Adipocyte (in vitro differentiated cells): ENCODE measurements around the gene POM121C.
"Not testable (repeated sequence)": the region's sequence is repeated elsewhere in the genome, so short reads cannot be mapped to it uniquely, and the experiment has no call there.

Experiments
- DNase-seq: peaks from one replicate; pipeline ENCODE4 v3.0.0-alpha.2; 2015; ENCODE audit warnings: low read depth
- H3K27me3 ChIP-seq: replicated peaks from 2 replicates; pipeline ENCODE4 v1.7.0; 2013; ENCODE audit warnings: mild to moderate bottlenecking, low read length, moderate library complexity; ENCODE audit not compliant: control insufficient read depth, insufficient read depth
- H3K36me3 ChIP-seq: 2 replicates; pipeline ENCODE4 v1.7.0; 2013; ENCODE audit warnings: low read length, mild to moderate bottlenecking, moderate library complexity; ENCODE audit not compliant: control insufficient read depth, insufficient read depth, severe bottlenecking
- H3K4me1 ChIP-seq: 2 replicates; pipeline ENCODE4 v1.7.0; 2013; ENCODE audit warnings: mild to moderate bottlenecking, low read length, moderate library complexity; ENCODE audit not compliant: control insufficient read depth, insufficient read depth
- H3K4me3 ChIP-seq: 2 replicates; pipeline ENCODE4 v1.7.0; 2013; ENCODE audit warnings: mild to moderate bottlenecking, low read length, moderate library complexity
- H3K9ac ChIP-seq: 2 replicates; pipeline ENCODE4 v1.7.0; 2013; ENCODE audit warnings: mild to moderate bottlenecking, low read length, moderate library complexity
- H3K9me3 ChIP-seq: 2 replicates; pipeline ENCODE4 v1.7.0; 2013; ENCODE audit warnings: mild to moderate bottlenecking, low read length, moderate library complexity; ENCODE audit not compliant: control insufficient read depth

The POM121C gene

DNA sequence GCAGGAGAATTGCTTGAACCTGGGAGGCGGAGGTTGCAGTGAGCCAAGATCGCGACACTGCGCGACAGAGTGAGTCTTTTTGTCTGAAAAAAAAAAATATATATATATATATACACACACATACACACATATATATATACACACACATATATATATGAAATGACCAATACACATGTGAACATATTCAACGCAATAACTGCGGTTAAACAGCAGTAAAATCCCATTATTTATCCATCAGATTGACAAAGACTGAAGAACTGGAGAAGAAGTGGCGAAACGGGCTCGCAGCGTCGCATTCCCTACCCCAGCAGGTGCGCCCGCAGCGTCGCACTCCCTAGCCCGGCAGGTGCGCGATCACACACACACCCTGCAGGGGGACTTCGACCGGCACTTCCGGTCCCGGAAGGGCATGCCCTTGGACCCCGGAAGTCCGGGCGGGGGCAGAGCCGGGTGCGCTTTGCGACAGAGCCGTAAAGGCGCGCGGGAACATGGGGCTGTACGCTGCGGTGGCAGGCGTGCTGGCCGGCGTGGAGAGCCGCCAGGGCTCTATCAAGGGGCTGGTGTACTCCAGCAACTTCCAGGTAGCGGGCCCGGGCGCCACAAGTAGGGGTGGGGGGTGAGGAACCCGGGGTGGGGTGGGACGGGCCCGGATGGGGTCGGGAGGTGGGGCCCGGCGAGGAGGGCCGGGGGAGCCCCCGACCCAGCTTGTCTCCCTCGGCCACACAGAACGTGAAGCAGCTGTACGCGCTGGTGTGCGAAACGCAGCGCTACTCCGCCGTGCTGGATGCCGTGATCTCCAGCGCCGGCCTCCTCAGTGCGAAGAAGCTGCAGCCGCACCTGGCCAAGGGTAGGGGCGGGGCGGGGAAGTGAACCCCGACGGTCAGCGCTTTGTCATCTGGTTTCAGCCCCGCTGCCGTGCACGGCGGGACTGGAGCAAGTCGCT lies 75.9 kb downstream of the POM121C start:
- H3K9me3 ChIP-seq, H3K4me3 ChIP-seq, H3K9ac ChIP-seq, H3K36me3 ChIP-seq, H3K4me1 ChIP-seq, H3K27me3 ChIP-seq, DNase-seq: not testable (repeated sequence)

DNA sequence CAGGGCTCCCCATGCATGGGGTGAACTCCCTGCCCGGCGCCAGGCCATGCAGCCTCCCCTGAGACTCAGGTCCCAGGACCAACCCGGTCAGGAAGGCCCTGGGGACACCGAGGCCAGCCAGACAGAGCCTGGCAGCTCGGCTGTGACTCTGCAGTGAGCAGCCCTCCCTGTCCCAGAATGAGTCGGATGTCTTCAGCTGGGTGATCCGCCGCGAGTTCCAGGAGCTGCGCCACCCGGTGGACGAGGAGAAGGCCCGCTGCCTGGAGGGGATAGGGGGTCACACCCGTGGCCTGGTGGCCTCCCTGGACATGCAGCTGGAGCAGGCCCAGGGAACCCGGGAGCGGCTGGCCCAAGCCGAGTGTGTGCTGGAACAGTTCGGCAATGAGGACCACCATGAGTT lies 81.4 kb downstream of the POM121C start:
- not testable (repeated sequence) for H3K27me3 ChIP-seq, H3K36me3 ChIP-seq, DNase-seq, H3K4me1 ChIP-seq, H3K4me3 ChIP-seq, H3K9ac ChIP-seq, H3K9me3 ChIP-seq

DNA sequence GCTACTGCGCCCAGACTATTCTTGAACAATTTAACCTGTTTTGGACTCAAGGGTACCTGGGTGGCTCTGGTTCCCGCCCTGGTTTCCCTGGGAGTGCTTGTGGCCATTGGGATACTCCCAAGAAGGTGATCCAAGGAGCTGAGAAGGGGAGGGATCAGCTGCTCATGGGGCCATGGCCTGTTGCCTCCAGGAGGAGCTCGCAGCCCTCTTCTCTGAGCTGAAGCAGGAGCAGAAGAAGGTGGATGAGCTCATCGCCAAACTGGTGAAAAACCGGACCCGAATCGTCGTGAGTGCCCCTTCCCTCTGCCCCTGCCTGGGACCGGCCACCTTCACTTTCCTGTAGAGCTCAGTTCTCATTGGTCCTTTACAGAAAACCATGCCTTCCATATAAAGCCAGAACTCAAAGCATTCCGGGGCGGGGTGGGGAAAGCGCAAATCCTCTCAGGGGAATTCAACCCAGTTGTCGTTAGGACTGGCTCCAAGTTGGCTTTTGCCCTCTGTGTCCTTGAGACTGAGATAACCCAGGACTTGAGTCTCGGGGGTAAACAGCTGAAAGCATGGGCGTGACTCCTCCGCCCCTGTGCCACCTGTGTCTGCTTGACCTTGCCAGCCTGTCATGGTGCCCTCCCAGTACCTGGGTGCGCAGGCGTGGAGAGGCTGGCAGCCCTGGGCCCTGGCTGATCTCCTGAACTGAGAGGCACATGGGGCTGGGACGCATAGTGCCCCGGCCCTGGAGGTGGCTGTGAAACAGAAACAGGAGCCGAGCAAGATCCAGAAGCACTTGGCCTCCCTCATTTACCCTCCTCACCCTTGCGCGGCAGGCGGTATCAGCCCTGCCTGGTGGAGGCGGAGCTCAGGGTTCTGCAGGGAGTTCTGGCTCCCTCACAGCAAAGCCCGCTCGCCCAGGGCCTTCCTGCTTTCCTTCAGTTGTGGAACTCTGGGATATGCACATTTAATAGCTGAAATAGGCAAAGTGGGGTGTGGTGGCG lies 82.3 kb downstream of the POM121C start:
- H3K4me3 ChIP-seq, H3K36me3 ChIP-seq, H3K4me1 ChIP-seq, H3K27me3 ChIP-seq, DNase-seq, H3K9ac ChIP-seq, H3K9me3 ChIP-seq: not testable (repeated sequence)

DNA sequence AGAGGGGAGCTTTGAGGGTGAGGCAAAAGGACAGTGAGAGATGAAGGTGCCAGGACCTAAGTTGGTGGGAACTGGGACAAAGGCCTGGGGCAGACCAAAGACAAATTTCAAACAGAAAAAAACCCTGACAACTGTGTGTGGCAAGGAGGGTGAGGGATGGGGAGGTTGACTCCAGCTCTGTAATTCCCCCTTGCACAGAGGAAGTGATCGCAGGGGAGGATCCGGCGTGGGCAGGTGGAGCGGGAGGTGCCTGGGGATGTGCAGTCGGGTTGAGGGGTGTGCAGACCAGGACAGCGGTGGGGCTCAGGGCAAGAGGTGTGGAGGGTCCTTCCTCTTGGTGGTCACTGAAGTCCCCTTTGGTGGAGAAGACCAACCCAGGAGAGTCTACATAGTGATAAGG lies 85.5 kb downstream of the POM121C start:
- not testable (repeated sequence) for H3K4me3 ChIP-seq, H3K4me1 ChIP-seq, H3K9ac ChIP-seq, H3K9me3 ChIP-seq, H3K36me3 ChIP-seq, DNase-seq, H3K27me3 ChIP-seq

DNA sequence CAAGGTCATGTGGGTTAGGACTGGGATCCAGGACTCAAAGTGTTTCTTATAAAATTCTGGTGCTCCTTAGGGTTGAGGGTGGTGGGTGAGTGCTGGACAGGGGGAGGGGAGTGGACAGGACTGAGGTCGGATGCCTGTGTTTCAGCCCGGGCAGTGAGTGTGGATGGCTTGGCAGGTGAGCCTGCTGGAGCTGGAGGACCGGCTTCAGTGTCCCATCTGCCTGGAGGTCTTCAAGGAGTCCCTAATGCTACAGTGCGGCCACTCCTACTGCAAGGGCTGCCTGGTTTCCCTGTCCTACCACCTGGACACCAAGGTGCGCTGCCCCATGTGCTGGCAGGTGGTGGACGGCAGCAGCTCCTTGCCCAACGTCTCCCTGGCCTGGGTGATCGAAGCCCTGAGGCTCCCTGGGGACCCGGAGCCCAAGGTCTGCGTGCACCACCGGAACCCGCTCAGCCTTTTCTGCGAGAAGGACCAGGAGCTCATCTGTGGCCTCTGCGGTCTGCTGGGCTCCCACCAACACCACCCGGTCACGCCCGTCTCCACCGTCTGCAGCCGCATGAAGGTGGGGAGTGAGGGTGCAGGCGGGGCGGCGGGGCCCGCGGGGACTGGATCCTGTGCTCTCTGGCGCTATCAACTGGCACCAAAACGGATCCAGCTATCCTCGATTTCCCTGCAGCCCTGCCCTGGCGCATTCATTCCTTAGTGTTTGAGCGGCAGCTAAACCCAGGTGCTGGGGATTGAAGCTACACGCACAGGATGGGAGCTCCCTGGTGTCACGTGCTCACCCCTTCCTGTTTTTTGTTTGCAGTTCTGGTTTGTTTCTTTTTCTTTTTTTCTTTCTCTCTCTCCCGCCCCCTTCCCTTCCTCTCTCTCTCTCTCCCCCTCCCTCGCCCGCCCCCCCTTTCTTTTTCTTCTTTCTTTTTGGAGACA lies 87.1 kb downstream of the POM121C start:
- not testable (repeated sequence) for H3K9me3 ChIP-seq, H3K27me3 ChIP-seq, DNase-seq, H3K4me1 ChIP-seq, H3K36me3 ChIP-seq, H3K9ac ChIP-seq, H3K4me3 ChIP-seq

DNA sequence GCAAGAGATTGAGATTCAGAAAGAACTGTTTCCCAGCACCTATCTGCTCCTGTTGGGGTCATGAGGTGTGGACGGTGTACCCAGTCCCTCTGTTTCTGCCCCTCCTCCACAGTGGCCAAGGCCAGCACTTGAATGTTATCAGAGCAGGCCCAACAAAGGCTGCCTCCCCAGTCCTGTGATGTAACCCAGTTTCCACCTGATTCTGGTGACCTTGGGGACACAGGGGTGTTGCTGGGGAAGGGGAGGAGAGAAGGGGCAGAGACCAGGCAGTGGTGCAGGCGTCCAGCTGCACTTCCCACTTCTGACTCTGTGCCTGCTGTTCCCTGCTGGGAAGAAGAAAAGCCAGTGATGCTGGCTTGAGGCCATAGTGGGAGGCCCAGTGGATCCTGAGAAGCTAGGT lies 88.2 kb downstream of the POM121C start:
- not testable (repeated sequence) for H3K9me3 ChIP-seq, H3K4me3 ChIP-seq, DNase-seq, H3K36me3 ChIP-seq, H3K4me1 ChIP-seq, H3K27me3 ChIP-seq, H3K9ac ChIP-seq

DNA sequence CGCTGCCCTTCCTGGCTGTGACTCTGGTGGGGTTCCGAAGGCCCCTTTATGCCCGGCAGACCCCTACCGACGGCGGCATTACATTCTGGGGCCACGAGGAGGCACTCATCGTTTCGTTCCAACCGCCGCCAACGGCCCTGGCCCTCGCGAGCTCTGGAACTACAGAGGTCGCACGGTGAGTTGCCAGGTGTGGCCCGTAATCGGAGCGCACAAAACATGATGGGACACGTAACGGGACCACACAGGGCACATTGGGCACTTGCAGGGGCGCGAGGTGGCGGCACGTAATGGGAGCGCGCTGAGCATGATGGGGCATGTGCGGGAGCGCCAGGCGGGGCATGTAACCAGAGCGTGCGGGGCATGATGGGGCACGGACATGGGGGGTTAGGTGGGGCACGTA lies 90.8 kb downstream of the POM121C start, which contains the start of gene TRIM73:
Gene TRIM73, plus strand, starts transcription at position 301 of the 400 bp plus-strand sequence. CDS start 3,305 bp downstream, outside the sequence.
- not testable (repeated sequence) for DNase-seq

DNA sequence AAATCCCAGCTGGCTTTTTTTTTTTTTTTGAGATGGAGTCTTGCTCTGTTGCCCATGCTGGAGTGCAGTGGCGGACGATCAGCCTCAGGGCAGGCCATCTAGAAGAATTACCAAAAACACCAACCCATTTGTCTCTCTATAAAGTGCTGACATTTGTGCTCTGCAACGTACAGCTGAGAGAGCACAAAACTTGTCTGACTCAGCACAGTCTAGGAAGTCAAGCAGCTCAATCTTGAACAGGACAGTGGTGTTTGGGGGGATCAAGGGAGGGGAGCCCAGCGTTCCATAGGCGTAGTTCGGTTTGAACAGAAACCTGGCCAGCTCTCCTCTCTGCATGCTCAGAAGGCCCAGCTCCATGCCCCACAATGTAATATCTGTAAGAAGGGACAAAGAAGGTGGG lies 92.9 kb downstream of the POM121C start:
- not testable (repeated sequence) for H3K27me3 ChIP-seq, H3K36me3 ChIP-seq, H3K4me1 ChIP-seq, H3K9ac ChIP-seq, H3K4me3 ChIP-seq, DNase-seq, H3K9me3 ChIP-seq

More for the DNA sequence above, 90.8 kb downstream of the POM121C start, which contains the start of gene TRIM73:
- H3K4me1 ChIP-seq, H3K27me3 ChIP-seq, H3K9me3 ChIP-seq, H3K4me3 ChIP-seq, H3K36me3 ChIP-seq, H3K9ac ChIP-seq: not testable (repeated sequence)

DNA sequence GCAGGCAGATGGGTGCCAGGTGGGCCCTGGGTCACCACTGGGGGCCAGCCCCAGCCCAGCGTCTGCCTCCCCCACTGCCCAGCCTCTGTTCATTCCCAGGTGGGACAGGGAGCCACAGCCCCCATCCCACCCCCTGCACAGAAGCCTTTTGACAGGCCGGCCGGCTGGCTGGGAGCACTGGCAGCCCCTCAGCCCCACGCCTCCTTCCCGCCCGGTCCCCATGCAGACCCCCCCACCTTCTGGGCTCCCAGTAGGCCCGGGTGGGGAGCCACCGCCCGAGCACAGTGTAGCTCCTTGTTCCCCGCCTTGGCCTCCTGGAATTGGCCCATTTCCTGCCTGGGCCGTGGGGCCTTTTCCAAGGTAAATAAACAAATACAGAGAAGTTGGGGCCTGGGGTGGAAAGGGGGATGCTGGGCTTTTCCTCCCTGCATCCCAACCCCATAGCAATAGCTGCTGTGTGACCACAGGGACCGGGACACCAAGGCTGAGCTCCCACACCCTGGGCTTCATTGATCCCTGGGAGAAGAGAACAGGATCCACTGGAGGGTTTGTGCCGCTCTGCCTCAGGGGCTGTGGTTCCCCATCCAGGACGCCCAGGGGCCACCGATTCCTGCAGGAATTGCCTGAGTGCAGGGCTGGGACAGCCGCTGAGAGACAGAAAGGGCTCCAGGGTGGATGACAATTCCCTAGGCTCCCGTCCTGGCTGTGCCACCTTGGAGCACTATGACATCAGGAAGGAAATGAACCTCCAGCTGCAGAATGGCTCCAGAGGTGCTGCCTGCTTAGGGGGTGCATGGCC lies 111.4 kb downstream of the POM121C start:
- H3K9me3 ChIP-seq, H3K4me1 ChIP-seq, H3K9ac ChIP-seq, DNase-seq, H3K4me3 ChIP-seq, H3K27me3 ChIP-seq, H3K36me3 ChIP-seq: not testable (repeated sequence)

DNA sequence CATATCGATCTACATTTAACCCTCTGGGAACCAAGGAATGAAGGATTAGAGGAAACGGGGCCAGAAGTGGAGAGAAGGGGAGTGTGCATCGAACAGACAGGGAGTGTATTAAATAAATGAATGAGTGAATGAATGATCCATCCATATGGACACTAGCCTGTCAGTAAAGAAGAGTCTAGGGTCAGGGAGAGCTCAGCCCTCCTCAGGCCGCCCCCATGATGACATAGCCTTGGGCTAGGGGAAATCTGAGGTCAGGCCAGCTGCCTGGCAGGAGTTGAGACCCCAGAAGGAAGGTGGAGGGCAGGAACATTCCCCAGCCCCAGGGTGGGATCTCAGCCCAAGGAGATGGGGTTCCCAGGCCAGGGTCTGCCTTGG lies 112.0 kb downstream of the POM121C start:
- not testable (repeated sequence) for H3K9me3 ChIP-seq, DNase-seq, H3K36me3 ChIP-seq, H3K4me3 ChIP-seq, H3K9ac ChIP-seq, H3K27me3 ChIP-seq, H3K4me1 ChIP-seq
